T-cell (primary cell): ENCODE results near the gene SPATS2. TPM values are rescaled to one million over a fixed set of nuclear protein-coding genes. Genes with fewer than 3 reads are reported as not detected.

Experiments used
- ATAC-seq, 4 experiments: fragments of 200-7000 bp in 3 of 4; fragments of 150-1000 bp in 1 of 4; cut with Tn5 transposase; replicated peaks in 1 of 4; 1 replicate in 3 of 4; 2 replicates in 1 of 4; pipeline ENCODE4 v1.10.0; 2021; ENCODE audit warnings: moderate library complexity in 3 of 4, mild to moderate bottlenecking in 2 of 4, moderate number of reproducible peaks in 1 of 4
- CTCF ChIA-PET, 2 donors: fragments of 300-600 bp; sonication (Branson Sonifier 250); formaldehyde crosslinking; loops; one replicate each; lab custom pipeline; 2022; ENCODE audit warnings: antibody characterized with exemption in 2 of 2; lab: Charles Lee
- POLR2A ChIA-PET, 2 donors: fragments of 300-600 bp; sonication (Branson Sonifier 250); formaldehyde crosslinking; loops; one replicate each; lab custom pipeline; 2022; ENCODE audit warnings: antibody characterized with exemption in 2 of 2; lab: Charles Lee
- DNase-seq, 35 experiments: peaks; one replicate each; pipeline versions ENCODE4 v3.0.0 to v3.0.0-alpha.2; 2013 to 2023
- H3K27ac ChIP-seq: one replicate; pipeline ENCODE4 v1.5.1; 2013; ENCODE audit warnings: low read length
- H3K27me3 ChIP-seq, 2 experiments: replicated peaks in 1 of 2; 1 replicate in 1 of 2; 2 replicates in 1 of 2; pipeline versions ENCODE4 v1.6.1 to v1.7.0; 2013; ENCODE audit warnings: low read length in 1 of 2, mixed read lengths in 1 of 2; ENCODE audit not compliant: control insufficient read depth in 2 of 2, insufficient read depth in 2 of 2; ENCODE audit errors: extremely low read depth in 1 of 2
- H3K36me3 ChIP-seq, 2 donors: 1 replicate in 1 of 2; 2 replicates in 1 of 2; pipeline versions ENCODE4 v1.6.1 to v1.7.0; 2013; ENCODE audit warnings: low read length in 1 of 2; ENCODE audit not compliant: control insufficient read depth in 2 of 2, insufficient read depth in 1 of 2; ENCODE audit errors: extremely low read depth in 1 of 2
- H3K4me1 ChIP-seq, 2 experiments: 1 replicate in 1 of 2; 2 replicates in 1 of 2; pipeline versions ENCODE4 v1.6.1 to v1.7.0; 2013; ENCODE audit warnings: low read length in 2 of 2, mixed read lengths in 1 of 2; ENCODE audit not compliant: insufficient read depth in 2 of 2, control insufficient read depth in 1 of 2; ENCODE audit errors: extremely low read depth in 1 of 2
- H3K4me3 ChIP-seq, 2 donors: 1 replicate in 1 of 2; 2 replicates in 1 of 2; pipeline versions ENCODE4 v1.5.1 to v1.7.0; 2013; ENCODE audit warnings: mild to moderate bottlenecking in 2 of 2, low read length in 1 of 2, moderate library complexity in 1 of 2; ENCODE audit not compliant: control insufficient read depth in 1 of 2; ENCODE audit errors: extremely low read depth in 1 of 2
- H3K9me3 ChIP-seq: 2 replicates; pipeline ENCODE4 v1.7.0; 2013
- H3K27ac Mint-ChIP-seq, 2 donors: one replicate each; pipeline ENCODE4 v1.8.0; 2020 to 2021; ENCODE audit warnings: mild to moderate bottlenecking in 2 of 2, mixed read lengths in 2 of 2
- H3K27me3 Mint-ChIP-seq, 2 donors: one replicate each; pipeline ENCODE4 v1.8.0; 2021 to 2022; ENCODE audit warnings: mixed read lengths in 2 of 2
- H3K36me3 Mint-ChIP-seq: one replicate; pipeline ENCODE4 v1.8.0; 2021; ENCODE audit warnings: mixed read lengths
- H3K4me1 Mint-ChIP-seq, 3 donors: one replicate each; pipeline ENCODE4 v1.8.0; 2020 to 2022; ENCODE audit warnings: mixed read lengths in 3 of 3, mild to moderate bottlenecking in 1 of 3
- H3K4me3 Mint-ChIP-seq, 3 donors: one replicate each; pipeline ENCODE4 v1.8.0; 2020 to 2022; ENCODE audit warnings: mild to moderate bottlenecking in 3 of 3, mixed read lengths in 3 of 3, moderate library complexity in 3 of 3
- H3K9me3 Mint-ChIP-seq, 3 donors: one replicate each; pipeline ENCODE4 v1.8.0; 2020 to 2022; ENCODE audit warnings: mixed read lengths in 3 of 3
- WGBS: methylation state at CpG from one replicate; pipeline ENCODE4 v1.1.5; 2013; ENCODE audit warnings: missing lambda C conversion rate; ENCODE audit not compliant: insufficient coverage; 5-methylcytosine and 5-hydroxymethylcytosine counted together
- total RNA-seq, 35 experiments: library from RNA in 6 of 35; stranded (reverse) in 6 of 35; fragments of 120-200 nt in 1 of 35; gene quantifications; one replicate each; pipeline versions ENCODE4 v1.2.1 to v1.2.4 and lab custom pipeline; 2013 to 2026

Gene SPATS2
- total RNA-seq, 5 donors from 2014 or later (not counting 1 experiment from before 2014, with no cell fraction given), result 5.4 to 11.4 (median 7.4) TPM

GRCh38 chr12:49325606-49326005 lies 41.7 kb upstream of the SPATS2 start:
- Histone ChIP-seq H3K27ac (no peak overlapping the region), H3K27me3 (peaks cover 0 to 6% of the 10 kb centered on the region in 2 experiments), H3K4me3 (no peak overlapping the region), H3K4me1 (peaks cover 5 to 22% of the 10 kb centered on the region in 2 experiments), H3K36me3 (no peaks in the 10 kb centered on the region), H3K9me3 (no peaks in the 10 kb centered on the region)
- ATAC-seq (no peak), DNase-seq (no peak)
- H3K4me1 Mint-ChIP-seq, result peaks cover 17 to 22% (median 20%) of the 10 kb centered on the region in 3 donors
- no peak overlapping the region for H3K4me3 Mint-ChIP-seq
- H3K27ac Mint-ChIP-seq, result no peak overlapping the region
- ChIA-PET CTCF (no interaction called here), POLR2A (no interaction called here)
- H3K27me3 Mint-ChIP-seq, result no peaks in the 10 kb centered on the region
- 97% methylated on average over 6 of the region's 6 CpGs for WGBS
- H3K9me3 Mint-ChIP-seq, result no peaks in the 10 kb centered on the region
- no peaks in the 10 kb centered on the region for H3K36me3 Mint-ChIP-seq

GRCh38 chr12:49327368-49327767 lies 39.9 kb upstream of the SPATS2 start:
- Histone ChIP-seq H3K27me3 (peaks cover 0 to 22% of the 10 kb centered on the region in 2 experiments), H3K4me1 (peaks cover 0 to 13% of the 10 kb centered on the region in 2 experiments), H3K36me3 (no peaks in the 10 kb centered on the region), H3K9me3 (no peaks in the 10 kb centered on the region), H3K4me3 (no peak overlapping the region), H3K27ac (no peak overlapping the region)
- no peak overlapping the region for H3K4me3 Mint-ChIP-seq
- no peaks in the 10 kb centered on the region for H3K9me3 Mint-ChIP-seq
- DNase-seq (no peak), ATAC-seq (no peak)
- ChIA-PET POLR2A (no interaction called here), CTCF (no interaction called here)
- peaks cover 10% of the 10 kb centered on the region in 2 donors for H3K27me3 Mint-ChIP-seq
- no peaks in the 10 kb centered on the region for H3K36me3 Mint-ChIP-seq
- peaks cover 10 to 15% (median 11%) of the 10 kb centered on the region in 3 donors for H3K4me1 Mint-ChIP-seq
- no peak overlapping the region for H3K27ac Mint-ChIP-seq

DNA sequence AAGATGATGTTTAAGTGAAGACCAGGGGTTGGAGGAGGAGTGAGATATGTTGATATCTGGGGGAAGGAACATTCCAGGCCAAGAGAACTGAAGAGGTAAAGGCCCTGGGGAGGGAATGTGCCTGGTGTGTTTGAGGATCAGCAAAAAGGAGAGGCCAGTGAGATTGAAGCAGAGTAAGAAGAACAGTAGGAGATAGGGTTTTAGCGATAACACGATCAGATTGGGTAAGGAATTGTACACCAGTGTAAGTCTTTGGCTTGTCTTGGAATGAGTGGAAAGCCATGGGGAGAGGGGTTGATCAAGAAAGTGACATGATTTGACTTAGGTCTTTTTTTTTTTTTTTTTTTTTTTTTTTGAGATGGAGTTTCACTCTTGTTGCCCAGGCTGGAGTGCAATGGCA lies 39.4 kb upstream of the SPATS2 start:
- Histone ChIP-seq H3K36me3 (no peaks in the 10 kb centered on the region), H3K27me3 (peaks cover 0 to 27% of the 10 kb centered on the region in 2 experiments), H3K9me3 (no peaks in the 10 kb centered on the region), H3K27ac (no peak overlapping the region), H3K4me3 (no peak overlapping the region), H3K4me1 (peaks cover 0 to 10% of the 10 kb centered on the region in 2 experiments)
- DNase-seq (no peak), ATAC-seq (no peak)
- Mint-ChIP-seq H3K4me3 (no peak overlapping the region), H3K36me3 (no peaks in the 10 kb centered on the region), H3K9me3 (no peaks in the 10 kb centered on the region), H3K27me3 (peaks cover 15 to 16% of the 10 kb centered on the region in 2 donors), H3K4me1 (peaks cover 8 to 10% (median 8%) of the 10 kb centered on the region in 3 donors), H3K27ac (no peak overlapping the region)
- ChIA-PET CTCF (interaction anchor here in 1 of 2 donors (0.6 kb wide), 1 partner anchor 243 kb away, joined by 4 read pairs; no protein-coding TSS in a partner anchor), POLR2A (no interaction called here)
- 100% methylated on average over 2 of the region's 2 CpGs for WGBS

- DNase-seq (no peak), ATAC-seq (no peak)
- no peak overlapping the region for H3K27ac ChIP-seq
- H3K9me3 Mint-ChIP-seq, result no peaks in the 10 kb centered on the region
- no peak overlapping the region for H3K4me3 Mint-ChIP-seq
- H3K4me1 Mint-ChIP-seq, result peaks cover under 1 to 5% (median 4%) of the 10 kb centered on the region in 3 donors
- H3K36me3 Mint-ChIP-seq, result no peaks in the 10 kb centered on the region
- ChIA-PET CTCF (no interaction called here), POLR2A (no interaction called here)
- WGBS, result 86% methylated on average over 5 of the region's 12 CpGs
- H3K27ac Mint-ChIP-seq, result no peak overlapping the region
- H3K4me1 ChIP-seq, result peaks cover 0 to 7% of the 10 kb centered on the region in 2 experiments
- H3K4me3 ChIP-seq, result no peak overlapping the region
- H3K27me3 ChIP-seq, result peaks cover 2 to 36% of the 10 kb centered on the region in 2 experiments
- H3K9me3 ChIP-seq, result no peaks in the 10 kb centered on the region
- H3K27me3 Mint-ChIP-seq, result peaks cover 19 to 22% of the 10 kb centered on the region in 2 donors
- no peaks in the 10 kb centered on the region for H3K36me3 ChIP-seq
Observed at GRCh38 chr12:49328816-49329215, 38.4 kb upstream of the SPATS2 start.

- no peaks in the 10 kb centered on the region for H3K9me3 ChIP-seq
- Mint-ChIP-seq H3K4me3 (no peak overlapping the region), H3K36me3 (no peaks in the 10 kb centered on the region), H3K9me3 (no peaks in the 10 kb centered on the region), H3K4me1 (peaks cover 0 to 8% (median 4%) of the 10 kb centered on the region in 3 donors), H3K27ac (no peak overlapping the region), H3K27me3 (peaks cover 28 to 34% of the 10 kb centered on the region in 2 donors)
- WGBS, result 100% methylated on average over 7 of the region's 7 CpGs
- peaks cover 0 to 5% of the 10 kb centered on the region in 2 experiments for H3K4me1 ChIP-seq
- DNase-seq (no peak), ATAC-seq (no peak)
- no peaks in the 10 kb centered on the region for H3K36me3 ChIP-seq
- POLR2A ChIA-PET, result no interaction called here
- no peak overlapping the region for H3K27ac ChIP-seq
- no peak overlapping the region for H3K4me3 ChIP-seq
- H3K27me3 ChIP-seq, result peaks cover 2 to 49% of the 10 kb centered on the region in 2 experiments
- CTCF ChIA-PET, result interaction anchor here (0.7 to 1.1 kb wide), 2 partner anchors 16 to 28 kb away, joined by 3 to 5 read pairs; no protein-coding TSS in a partner anchor
Observed at GRCh38 chr12:49330032-49330619, 37.1 kb upstream of the SPATS2 start.

DNA sequence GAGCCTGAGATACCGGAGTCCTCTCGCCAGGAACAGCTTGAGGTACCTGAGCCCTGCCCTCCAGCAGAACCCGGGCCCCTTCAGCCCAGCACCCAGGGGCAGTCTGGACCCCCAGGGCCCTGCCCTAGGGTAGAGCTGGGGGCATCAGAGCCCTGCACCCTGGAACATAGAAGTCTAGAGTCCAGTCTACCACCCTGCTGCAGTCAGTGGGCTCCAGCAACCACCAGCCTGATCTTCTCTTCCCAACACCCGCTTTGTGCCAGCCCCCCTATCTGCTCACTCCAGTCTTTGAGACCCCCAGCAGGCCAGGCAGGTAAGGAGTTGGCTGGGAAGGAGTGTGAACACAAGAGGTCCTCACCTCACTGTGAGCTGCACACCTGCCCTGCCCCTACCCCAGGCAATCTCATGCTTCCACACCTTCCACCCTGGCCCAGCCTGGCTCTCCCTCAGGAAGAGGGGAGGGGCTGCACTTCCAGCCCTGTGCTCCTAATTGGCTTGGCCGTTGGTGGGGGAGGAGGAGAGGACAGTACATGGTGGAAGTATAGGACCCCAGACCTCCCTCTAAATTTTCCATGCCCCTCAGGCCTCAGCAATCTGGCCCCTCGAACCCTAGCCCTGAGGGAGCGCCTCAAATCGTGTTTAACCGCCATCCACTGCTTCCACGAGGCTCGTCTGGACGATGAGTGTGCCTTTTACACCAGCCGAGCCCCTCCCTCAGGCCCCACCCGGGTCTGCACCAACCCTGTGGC lies 36.5 kb upstream of the SPATS2 start:
- POLR2A ChIA-PET, result no interaction called here
- H3K9me3 ChIP-seq, result no peaks in the 10 kb centered on the region
- ATAC-seq (no peak), DNase-seq (no peak)
- H3K36me3 ChIP-seq, result no peaks in the 10 kb centered on the region
- Mint-ChIP-seq H3K4me1 (peaks cover 0 to 13% (median 6%) of the 10 kb centered on the region in 3 donors), H3K36me3 (no peaks in the 10 kb centered on the region), H3K27me3 (peaks cover 35 to 41% of the 10 kb centered on the region in 2 donors), H3K27ac (no peak overlapping the region), H3K4me3 (no peak overlapping the region), H3K9me3 (no peaks in the 10 kb centered on the region)
- H3K27me3 ChIP-seq, result peaks cover 5 to 56% of the 10 kb centered on the region in 2 experiments
- peaks cover 0 to 7% of the 10 kb centered on the region in 2 experiments for H3K4me1 ChIP-seq
- 94% methylated on average over 10 of the region's 14 CpGs for WGBS
- no peak overlapping the region for H3K4me3 ChIP-seq
- H3K27ac ChIP-seq, result no peak overlapping the region
- CTCF ChIA-PET, result interaction anchor here (0.7 to 2.5 kb wide), 10 partner anchors 8 to 184 kb away, joined by 3 to 13 read pairs (median 6); partner anchors contain the start of gene TROAP (in 2 of the 2)
